SH-SY5Y (cell line): ENCODE results near the gene MRPS27.

ENCODE experiments used
- GATA2 ChIP-seq: IDR thresholded peaks from 2 replicates; pipeline ENCODE4 v1.6.1; 2011; ENCODE audit warnings: mild to moderate bottlenecking, low read depth, low read length
- GATA3 ChIP-seq: IDR thresholded peaks from 2 replicates; pipeline ENCODE4 v1.6.1; 2011; ENCODE audit warnings: low read depth, mild to moderate bottlenecking, low read length, moderate library complexity

Gene MRPS27

GRCh38 chr5:72286798-72287197, 33.2 kb downstream of the MRPS27 start:
- no peak for TF ChIP-seq GATA2
- no peak for TF ChIP-seq GATA3

GRCh38 chr5:72285424-72285821, 34.6 kb downstream of the MRPS27 start:
- TF ChIP-seq GATA3 = no peak

- TF ChIP-seq GATA3 (no peak), GATA2 (no peak)
These were observed 35.2 kb downstream of the MRPS27 start for GRCh38 chr5:72284559-72285423.

DNA sequence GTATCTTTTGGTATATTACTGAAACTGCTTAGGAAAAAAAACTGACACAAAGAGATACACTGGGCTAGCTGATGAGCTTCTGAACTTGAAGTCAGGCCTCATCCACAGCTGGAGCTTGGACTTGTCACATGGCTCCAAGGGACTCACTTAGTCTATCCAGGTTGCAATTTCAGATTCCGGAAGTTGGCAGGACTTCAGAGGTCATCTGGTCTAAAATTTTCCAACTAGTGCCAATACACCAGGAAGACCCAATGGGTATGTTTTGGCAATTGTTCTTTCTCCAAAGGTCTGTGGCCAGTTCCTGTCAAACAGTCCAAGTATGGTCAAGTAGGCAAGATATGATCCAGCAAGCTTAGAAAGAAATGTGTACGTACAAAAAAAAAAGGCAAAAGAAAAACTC, 36.7 kb downstream of the MRPS27 start:
- TF ChIP-seq GATA2 (no peak), GATA3 (no peak)

DNA sequence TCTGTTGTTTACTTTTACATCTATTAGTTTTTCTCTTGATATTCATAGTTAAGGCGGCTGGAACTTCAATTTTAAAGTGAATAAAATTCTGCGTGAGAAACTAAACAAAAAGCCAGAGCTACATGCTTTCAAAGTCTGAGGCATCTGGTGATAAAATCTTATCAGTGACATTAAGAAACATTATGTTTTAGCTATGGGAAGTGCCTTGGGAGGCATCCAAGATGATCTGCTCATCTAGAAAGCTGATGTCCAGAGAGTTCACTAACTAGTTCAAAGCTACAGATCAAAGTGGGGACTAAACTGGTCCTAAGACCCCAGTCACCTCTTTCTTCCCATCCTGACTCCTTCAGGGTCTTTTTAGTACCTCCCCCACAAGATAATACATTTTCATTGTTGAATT, 37.2 kb downstream of the MRPS27 start:
- peak; percentile 82 for TF ChIP-seq GATA3
- peak; percentile 76 for TF ChIP-seq GATA2

DNA sequence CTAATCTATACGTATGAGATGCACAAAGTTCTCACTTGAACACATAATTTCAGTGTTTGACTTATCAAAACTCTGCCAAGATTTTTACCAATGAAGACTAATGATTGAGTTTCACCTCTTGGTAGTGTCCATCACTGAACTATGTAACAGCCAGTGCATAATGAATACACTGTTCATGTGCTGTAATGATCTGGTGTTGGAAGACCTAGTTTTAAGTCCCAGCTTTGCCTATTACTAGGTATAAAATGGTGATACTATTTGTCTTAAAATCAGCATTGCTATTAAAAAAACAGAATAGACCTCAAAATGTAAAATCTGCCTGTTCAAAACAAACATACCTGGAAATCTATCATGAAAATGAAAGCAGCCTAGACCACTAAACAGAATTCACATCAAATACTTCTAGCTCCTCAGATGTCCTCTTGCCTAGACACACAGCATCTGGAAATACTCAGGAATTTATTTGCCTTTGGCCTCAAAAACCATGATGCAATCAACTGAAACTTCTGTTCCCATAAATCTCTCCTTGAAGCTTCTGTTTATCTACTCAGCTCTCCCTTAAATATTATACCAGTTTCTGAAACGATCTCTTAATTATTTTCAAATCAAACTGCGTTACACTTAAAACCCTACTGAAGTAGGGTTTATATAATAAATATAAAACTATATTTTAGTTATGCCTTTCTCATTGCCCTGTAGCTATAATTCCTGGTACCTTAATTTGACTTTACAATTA, 38.1 kb downstream of the MRPS27 start:
- TF ChIP-seq GATA3 (peak; percentile 30; the same call in 1 of the 2 replicates), GATA2 (peak; percentile 42; the same call in 1 of the 2 replicates)

GRCh38 chr5:72281430-72281763, 38.6 kb downstream of the MRPS27 start:
- TF ChIP-seq GATA3 (no peak), GATA2 (no peak)

DNA sequence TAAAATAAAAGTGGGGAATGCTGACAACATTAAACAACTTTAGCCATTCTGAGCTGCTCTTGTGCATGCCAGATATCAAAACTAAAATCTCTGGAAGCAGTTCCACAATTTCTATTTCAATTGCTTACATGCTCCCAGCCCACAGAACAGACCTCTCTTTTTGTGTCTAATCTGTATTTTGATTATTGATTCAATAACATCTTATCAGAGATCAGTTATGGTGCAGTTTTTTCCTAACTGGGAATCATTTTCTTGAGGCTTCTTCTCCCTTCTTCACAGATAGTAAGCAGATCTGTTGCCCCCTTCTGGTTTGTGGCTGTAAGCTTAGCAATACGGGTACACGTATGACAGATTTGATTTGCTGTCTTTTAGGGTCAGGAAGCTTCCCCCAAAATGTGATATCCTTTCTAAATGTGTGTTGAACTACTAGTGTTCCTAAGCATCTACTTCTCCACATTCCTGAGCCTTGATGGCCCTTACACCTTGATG, 39.4 kb downstream of the MRPS27 start:
- peak; percentile 78 for TF ChIP-seq GATA2
- TF ChIP-seq GATA3 = peak; percentile 73

- TF ChIP-seq GATA2 (no peak), GATA3 (no peak)
These were observed 43.8 kb downstream of the MRPS27 start for GRCh38 chr5:72276219-72276752.

DNA sequence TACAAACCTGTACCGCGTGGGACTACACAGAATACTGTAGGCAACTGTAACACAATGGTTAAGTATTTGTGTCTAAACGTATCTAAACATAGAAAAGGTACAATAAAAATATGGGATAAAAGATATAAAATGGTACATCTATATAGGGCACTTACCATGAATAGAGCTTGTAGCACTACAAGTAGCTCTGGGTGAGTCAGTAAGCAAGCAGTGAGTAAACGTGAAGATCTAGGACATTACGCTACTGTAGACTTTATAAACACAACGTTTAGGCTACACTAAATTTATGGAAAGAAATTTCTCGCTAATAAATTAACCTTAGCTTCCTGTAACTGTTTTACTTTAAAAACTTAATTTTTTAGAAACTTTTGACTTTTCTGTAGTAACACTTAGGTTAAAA, 46.5 kb downstream of the MRPS27 start:
- TF ChIP-seq GATA3 = no peak
- no peak for TF ChIP-seq GATA2

GRCh38 chr5:72272398-72272797, 47.6 kb downstream of the MRPS27 start:
- TF ChIP-seq GATA3 (no peak), GATA2 (no peak)

DNA sequence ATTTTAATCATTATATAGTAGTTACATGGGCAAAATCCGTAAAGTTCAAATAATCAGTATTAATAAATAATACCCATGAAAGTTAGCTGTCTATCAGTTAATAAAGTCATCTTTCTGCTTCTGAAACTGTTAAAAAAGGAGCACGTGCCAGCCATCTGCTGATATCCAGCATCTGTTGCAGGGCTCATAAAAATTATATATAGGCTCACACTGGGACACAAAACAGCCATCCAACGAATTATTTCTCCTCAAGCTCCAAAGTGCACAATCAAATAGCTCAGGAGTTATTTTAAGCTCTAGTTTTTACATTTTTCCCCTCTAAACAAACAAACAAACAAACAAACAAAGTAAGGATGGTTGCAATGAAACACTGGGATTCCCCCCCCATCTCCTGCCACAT, 48.3 kb downstream of the MRPS27 start:
- no peak for TF ChIP-seq GATA2
- no peak for TF ChIP-seq GATA3

- TF ChIP-seq GATA3 (no peak), GATA2 (no peak)
These were observed 50.0 kb downstream of the MRPS27 start for GRCh38 chr5:72270037-72270436.

DNA sequence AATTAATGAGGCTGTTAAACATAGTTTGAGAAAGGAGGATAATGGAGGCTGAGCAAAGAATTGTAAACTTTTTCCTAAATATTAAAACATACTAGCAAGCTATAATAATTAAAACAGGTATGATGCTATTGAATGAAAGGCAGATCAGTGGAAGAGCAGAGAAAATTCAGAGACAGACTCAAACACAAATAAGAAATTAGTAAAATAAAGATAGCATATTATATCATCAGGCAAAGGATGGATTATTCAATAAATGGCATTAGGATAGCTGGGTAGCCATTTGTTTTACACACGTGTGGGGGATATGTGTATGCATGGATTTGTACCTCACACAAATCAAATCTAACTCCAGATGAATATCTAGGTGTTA, 50.6 kb downstream of the MRPS27 start:
- TF ChIP-seq GATA2 (no peak), GATA3 (no peak)

GRCh38 chr5:72268753-72269410, 51.2 kb downstream of the MRPS27 start:
- TF ChIP-seq GATA2 (no peak), GATA3 (no peak)
